B cell (primary cell): ENCODE results near the gene PSAT1.

ENCODE experiments used
- CTCF ChIP-seq: fragments of 200-600 bp; IDR thresholded peaks from one replicate; pipeline ENCODE4 v1.8.0; 2022; ENCODE audit warnings: antibody characterized with exemption, mild to moderate bottlenecking
- EZH2 ChIP-seq: IDR thresholded peaks from 2 replicates; pipeline ENCODE4 v1.6.1; 2012; ENCODE audit warnings: borderline replicate concordance, low read depth, mild to moderate bottlenecking, moderate library complexity, low read length; ENCODE audit not compliant: insufficient read depth, poor library complexity, severe bottlenecking

GRCh38 chr9:78325343-78325742, 28.4 kb downstream of the PSAT1 start:
- TF ChIP-seq CTCF, result no peak
- no peak for TF ChIP-seq EZH2
